ENCODE data around the gene ATL3.
"Not testable (repeated sequence)": the region's sequence is repeated elsewhere in the genome, so short reads cannot be mapped to it uniquely, and the experiment has no call there.

DNA sequence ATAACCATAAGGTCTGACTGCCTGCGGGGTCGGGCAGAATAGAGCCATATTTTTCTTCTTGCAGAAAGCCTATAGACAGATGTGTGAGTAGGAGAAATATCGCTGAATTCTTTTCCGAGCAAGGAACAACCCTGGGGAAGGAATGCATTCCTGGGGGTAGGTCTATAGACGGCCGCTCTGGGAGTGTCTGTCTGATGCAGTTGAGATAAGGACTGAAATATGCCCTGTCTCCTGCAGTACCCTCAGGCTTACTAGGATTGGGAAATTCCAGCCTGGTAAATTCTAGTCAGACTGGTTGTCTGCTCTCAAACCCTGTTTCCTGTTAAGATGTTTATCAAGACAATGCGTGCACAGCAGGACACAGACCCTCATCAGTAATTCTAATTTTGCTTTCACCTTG lies 90.0 kb downstream of the ATL3 start:
- TF ChIP-seq, protein P1, sequence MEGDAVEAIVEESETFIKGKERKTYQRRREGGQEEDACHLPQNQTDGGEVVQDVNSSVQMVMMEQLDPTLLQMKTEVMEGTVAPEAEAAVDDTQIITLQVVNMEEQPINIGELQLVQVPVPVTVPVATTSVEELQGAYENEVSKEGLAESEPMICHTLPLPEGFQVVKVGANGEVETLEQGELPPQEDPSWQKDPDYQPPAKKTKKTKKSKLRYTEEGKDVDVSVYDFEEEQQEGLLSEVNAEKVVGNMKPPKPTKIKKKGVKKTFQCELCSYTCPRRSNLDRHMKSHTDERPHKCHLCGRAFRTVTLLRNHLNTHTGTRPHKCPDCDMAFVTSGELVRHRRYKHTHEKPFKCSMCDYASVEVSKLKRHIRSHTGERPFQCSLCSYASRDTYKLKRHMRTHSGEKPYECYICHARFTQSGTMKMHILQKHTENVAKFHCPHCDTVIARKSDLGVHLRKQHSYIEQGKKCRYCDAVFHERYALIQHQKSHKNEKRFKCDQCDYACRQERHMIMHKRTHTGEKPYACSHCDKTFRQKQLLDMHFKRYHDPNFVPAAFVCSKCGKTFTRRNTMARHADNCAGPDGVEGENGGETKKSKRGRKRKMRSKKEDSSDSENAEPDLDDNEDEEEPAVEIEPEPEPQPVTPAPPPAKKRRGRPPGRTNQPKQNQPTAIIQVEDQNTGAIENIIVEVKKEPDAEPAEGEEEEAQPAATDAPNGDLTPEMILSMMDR (conservative IDR thresholded peaks at IDR 0.05 in 1 of 2, IDR thresholded peaks at IDR 0.05 in 1 of 2; ENCODE audit: low read depth in 1 of 2, low read length in 2 of 2): not testable (repeated sequence)
- not testable (repeated sequence) for TF ChIP-seq EZH2 (IDR thresholded peaks at IDR 0.05; ENCODE audit: low read length, missing control alignments)
